GM18498 (cell line): Measurements from ENCODE around the gene BACH1.

Experiments used
- ATAC-seq: cut with Tn5 transposase; IDR thresholded peaks from one replicate; pipeline ENCODE4 v1.9.1; 2021; ENCODE audit warnings: mild to moderate bottlenecking, moderate library complexity; ENCODE audit not compliant: unreplicated experiment

BACH1 gene

DNA sequence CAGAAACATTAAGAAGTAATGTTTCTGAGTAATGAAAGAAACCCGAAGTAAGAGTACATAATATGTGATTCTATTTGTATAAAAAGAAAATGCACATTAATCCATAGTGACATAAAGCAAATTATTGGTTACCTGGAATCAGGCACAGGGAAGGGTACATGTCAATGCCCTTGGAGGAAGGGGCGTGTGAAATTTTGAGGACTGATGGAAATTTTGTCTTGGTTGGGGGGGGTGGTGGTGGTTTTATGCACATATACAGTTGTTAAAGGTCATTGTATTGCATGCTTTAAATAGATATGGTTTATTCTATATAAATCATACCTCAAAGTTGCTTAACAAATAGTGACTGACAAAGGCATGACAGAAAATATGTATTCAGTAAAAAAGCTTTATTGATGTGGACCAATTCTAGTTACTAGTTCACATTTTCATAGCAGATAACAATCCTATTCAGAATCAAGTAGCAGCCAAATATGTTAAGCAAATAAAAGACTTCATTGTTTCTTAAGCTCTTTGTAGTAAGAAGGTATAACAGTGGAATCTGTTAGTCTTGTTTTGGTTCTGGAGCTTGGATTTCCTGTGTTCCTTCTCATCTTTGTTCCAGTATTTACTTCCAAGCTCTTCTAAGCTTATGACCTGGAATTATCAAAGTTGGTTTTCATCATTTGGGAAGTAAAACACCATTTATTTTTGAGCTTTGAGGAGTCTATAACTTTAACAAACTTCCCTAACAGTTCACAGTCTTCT is 15.1 kb downstream of the BACH1 start:
- no peak for ATAC-seq

DNA sequence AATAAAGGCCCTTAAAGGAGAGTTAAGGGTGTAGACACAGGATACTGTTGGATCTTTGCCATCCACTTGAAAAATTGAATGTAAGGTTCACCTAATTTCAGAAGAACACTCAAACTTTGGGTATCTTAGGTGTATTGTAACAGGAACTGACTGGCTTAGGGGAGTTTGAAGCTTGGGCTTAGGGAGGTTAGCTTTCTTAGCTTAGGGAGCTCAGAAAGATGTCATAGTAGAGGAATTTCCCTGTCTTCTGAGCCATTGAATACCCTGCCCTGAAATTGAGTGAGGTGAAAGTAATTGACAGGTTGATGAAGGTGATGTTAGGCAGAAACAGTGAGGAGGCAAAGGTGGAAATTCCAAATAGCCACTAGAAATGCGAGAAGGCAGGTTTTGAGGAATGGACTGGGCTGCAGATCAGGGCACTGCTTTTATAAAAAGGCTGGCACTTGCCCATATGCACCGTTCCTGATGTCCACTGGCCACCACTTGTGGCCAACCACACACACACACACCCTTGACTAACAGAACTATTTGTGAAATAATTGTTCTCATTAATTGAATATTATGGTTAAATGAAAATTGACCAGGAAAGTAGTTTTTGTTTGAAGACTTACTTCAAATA is 16.5 kb downstream of the BACH1 start:
- no peak for ATAC-seq

DNA sequence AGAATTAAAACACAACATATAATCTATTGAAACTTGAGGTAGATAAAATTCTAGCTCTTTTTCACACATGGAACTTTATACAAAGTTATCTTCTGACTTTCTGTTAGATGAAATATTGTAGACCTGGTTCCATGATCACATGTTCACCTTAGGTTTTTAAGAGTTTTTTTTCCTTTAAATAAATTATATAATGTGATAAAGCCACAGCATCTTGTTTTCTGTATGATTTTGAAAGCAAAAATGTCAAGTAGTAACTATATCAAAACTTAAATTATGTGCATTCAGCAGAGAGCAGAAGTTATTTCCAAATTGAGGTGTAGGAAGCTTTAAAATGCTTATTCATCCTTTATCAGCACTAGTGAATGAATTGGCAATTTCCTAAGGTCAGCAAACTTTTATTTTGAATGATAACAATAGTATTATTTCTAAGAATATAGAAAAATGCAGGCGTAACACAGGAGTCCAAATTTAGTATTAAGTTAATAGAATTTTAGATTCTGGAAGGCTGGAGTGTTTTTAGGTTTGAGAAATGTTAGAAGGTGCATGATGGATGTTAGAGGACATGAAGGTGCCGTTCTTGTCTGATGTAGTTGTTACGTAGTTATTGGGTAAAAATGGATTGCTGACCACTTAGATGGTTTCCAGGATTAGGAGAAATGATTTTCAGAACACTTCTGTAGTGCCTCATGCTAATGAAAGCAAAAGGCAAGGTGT is 17.5 kb downstream of the BACH1 start:
- no peak for ATAC-seq

DNA sequence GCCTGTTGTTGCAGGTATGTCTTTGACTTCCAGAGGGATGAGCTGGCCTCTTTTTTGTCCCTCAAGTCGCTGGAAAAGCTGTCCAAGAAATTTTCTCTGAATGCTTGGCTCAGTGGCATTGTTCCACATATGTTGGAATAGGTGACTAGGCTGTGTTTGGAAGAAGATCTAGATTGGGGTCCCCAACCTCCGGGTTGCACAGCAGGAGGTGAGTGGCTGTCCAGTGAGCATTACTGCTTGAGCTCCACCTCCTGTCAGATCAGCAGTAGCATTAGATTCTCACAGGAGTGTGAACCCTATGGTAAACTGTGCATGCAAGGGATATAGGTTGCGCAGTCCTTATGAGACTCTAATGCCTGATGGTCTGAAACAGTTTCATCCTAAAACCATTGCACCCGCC is 18.1 kb downstream of the BACH1 start:
- ATAC-seq = no peak

DNA sequence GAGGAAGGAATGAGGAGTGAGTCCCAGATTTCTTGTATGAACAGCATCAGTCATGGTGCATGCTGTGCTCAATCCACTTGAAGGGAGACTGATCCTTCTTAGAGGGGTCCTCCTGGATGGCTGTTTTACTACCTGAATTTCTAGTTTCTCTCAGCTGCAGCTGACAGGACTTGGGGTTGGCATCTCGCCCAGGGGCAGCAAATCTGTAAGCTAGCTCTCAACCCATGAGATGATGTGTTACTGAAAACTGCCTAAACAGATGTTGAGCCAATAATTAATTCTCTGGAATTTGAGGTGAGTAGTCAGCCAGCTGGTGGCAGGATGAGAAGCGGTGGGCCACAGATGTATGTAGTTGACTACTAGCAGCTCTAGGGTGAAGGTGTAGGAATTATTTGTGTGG is 19.6 kb downstream of the BACH1 start:
- no peak for ATAC-seq

DNA sequence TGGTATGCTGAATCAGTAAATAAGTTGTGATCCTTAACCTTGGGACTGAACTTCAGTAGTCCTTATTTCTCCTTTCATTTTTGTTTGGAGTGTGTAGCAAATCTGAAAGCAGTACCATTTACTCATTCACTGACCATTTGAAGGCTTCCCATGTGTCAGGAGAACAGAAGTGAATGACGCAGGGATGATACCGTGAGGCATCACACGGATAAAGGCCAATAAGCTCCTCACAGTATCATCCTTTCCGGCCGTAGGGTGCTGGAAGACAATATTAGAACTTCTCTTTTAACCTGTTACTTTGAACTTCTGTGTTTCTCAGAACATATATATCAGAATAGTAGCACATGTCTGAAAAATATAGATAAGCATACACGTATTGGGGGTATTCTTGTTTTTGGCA is 21.3 kb downstream of the BACH1 start:
- ATAC-seq = no peak

DNA sequence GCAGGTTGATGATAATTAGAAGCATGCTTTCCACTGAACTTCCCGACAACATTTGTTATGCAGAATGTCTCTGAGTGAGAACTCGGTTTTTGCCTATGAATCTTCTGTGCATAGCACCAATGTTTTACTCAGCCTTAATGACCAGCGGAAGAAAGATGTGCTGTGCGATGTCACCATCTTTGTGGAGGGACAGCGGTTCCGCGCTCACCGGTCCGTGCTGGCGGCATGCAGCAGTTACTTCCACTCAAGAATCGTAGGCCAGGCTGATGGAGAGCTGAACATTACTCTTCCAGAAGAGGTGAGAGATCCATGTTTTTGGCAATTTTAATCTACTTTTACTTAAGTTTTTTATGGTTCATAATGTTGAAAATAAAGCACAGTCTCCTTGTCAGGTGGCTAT is 22.5 kb downstream of the BACH1 start:
- no peak for ATAC-seq

DNA sequence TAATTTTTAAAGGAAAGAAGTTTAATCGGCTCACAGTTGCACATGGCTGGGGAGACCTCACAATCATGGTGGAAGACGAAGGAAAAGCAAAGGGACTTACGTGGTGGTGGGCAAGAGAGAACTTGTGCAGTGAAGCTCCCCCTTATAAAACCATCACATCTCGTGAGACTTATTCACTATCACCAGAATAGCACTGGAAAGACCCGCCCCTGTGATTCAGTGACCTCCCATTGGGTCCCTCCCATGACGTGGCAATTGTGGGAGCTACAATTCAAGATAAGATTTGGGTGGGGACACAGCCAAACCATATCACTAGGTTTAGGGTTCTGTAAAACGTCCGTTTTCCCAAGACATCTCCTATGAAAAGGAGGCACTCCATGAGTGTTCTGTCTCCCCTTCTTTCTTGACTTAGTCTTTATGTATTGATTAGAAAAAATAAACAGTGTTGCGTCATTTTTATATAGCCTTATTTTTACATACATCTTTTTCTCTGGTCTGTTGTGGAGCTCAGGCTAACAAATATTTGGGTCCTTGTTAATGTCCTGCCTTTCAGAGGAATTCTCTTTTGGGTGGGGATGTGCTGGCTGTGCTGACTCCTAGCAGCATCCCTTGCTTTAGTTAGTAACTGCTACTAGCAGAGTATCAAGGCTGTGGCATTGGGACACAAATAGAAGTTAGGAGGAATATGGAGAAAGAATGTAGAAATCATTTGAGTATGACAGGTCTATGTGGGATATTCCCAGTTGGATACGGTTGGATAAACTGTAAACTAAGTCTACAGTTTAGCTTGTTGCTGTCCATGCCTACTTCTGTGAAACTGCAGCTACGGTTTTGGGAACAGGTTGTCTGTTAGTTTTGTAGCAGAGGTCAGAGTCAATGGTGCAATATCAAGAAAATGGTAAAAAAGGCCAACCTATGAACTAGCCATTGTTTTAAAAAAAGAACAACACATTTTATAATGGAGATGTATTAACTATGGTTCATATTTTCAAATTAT is 23.5 kb downstream of the BACH1 start:
- ATAC-seq = no peak

DNA sequence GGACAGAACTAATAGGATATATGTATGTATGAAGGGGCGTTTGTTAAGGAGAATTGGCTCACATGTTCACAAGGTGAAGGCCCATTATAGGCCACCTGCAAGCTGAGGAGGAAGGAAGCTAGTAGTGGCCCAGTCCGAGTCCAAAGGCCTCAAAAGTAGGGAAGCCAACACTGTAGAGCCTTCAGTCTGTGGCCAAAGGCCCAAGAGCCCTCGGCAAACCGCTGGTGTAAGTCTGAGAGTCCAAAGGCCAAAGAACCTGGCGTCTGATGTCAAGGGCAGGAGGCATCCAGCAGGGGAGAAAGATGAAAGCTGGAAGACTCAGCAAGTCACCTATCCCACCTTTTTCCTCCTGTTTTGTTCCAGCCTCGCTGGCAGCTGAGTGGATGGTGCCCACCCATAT is 24.5 kb downstream of the BACH1 start:
- ATAC-seq = no peak

DNA sequence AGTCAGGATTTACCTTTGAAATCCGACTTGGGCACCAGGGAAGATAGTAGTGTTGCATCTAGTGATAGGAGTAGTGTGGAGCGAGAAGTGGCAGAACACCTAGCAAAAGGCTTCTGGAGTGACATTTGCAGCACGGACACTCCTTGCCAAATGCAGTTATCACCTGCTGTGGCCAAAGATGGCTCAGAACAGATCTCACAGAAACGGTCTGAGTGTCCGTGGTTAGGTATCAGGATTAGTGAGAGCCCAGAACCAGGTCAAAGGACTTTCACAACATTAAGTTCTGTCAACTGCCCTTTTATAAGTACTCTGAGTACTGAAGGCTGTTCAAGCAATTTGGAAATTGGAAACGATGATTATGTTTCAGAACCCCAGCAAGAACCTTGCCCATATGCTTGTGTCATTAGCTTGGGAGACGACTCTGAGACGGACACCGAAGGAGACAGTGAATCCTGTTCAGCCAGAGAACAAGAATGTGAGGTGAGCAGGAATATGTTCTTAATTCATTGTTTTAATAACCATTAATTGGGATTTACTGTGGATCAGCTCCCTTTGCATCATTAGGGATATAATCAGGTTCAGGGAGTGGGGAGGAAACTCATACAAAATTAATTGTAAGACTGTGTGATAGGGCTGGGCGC is 28.3 kb downstream of the BACH1 start:
- ATAC-seq = no peak

DNA sequence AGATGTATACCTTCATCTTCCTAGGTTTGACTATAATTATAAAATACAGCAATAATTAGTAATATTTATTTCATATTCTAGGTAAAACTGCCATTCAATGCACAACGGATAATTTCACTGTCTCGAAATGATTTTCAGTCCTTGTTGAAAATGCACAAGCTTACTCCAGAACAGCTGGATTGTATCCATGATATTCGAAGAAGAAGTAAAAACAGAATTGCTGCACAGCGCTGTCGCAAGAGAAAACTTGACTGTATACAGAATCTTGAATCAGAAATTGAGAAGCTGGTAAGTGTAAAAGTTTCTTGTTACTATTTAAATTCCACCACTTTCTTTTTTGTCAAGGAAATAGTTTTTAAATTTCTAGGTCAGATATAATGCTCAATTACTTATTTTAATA is 30.7 kb downstream of the BACH1 start:
- no peak for ATAC-seq

DNA sequence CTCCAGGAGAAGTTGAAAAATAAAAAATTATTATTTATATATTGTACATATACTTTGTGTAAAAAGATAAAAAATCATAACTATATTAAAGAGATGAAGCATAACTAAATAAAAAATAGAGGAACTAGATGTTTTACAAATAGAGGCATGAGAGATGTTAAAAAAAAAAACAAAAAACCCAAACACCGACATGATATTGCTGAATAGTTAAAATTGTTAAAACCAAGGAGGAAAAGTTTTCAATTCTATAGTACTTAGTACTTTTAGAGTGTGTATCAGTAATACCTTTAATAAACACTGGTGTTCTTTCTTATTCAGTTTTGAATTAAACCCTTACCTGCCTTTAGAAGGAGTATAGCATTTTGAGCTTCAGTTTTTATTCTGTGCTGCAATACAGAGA is 32.1 kb downstream of the BACH1 start:
- ATAC-seq = no peak

DNA sequence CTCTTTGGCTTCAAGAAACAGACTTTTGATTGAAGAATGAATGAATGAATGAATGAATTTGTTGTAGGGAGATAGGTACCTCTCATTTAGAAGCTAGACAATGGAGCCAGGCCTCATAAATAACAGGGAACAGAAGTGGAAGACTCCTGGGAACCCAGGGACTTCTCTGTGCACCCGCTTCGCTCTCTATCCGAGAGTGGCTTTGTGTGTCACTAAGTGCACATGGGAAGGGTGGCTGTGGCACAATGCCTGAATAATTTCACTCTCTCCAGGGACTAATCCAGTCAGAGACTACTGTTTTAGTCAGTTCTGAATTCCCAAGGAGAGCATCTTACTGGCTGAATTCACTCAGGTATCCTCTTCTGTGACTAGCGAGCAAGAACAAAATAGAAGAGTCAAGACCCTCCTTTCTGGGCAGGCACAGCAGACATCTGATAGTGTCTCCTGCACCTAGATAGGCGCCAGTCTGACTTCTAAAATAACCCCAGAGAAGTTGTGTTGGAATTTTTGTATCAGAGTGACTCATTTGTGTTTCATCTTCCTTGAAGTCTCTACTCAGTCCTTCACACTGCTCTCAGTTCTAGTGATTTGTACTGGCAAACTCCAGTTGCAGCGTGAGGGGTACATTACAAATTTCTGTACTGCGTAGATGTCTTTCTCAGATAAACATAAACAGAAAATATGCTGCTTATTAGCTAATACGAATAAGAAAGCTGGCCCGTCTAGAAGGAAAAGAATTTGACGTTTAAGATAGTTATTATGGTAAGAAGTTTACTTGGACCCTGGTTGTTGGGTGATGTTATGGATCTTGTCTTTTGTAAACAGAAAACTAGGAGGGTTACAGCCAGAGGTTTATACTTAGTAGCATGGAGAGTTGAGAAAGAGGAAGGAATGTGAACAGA is 34.0 kb downstream of the BACH1 start:
- no peak for ATAC-seq

DNA sequence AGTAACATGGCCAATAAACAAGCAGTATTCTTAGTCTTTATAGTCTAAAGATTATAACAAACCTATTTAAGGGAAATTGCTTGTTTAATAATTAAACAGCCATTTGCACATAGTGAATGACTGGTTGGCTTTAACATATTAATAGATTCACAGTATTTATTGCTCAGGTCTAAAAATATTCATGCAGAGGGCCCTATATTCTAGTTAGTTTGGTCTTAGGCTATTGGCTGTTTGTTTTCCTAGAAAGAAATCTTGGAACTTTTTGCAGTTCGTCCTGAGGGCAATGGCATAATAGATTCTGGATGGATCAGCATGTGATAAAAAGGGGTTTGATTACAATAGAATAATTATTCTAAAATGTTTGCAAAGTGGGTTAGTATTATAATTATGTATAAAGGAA is 34.7 kb downstream of the BACH1 start:
- no peak for ATAC-seq

DNA sequence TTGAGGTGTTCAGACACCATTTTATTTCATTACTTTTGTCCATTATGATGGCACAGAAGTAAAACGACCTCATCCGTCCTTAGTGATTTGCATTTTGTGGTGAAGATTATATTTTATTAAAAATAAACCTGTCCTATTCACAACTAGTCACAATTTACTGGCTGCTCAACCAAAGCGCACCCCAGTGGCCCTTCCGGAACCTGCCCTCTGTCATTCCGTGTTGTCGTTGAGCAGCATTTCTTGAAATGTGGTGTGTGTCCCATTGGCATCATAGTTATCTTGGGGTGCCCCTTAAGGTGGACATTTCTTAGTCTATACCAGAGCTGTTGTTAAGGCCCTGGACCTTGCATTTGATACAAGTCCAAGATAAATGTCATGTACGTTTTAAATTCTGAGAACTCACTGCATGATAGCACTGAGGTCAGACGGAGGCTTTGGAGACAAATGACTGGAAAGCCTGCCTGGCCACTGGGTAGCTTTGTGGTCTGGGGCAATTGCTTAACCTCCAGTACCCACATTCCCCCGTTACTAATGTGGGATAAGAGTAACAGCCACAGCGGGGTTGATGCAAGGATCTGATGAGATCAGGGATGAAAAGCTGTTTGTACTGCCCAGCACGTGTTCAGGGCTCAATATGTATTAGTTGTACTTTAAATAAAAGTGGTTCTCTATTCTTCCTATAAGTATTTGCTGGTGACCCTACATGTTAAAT is 36.2 kb downstream of the BACH1 start:
- ATAC-seq = no peak

DNA sequence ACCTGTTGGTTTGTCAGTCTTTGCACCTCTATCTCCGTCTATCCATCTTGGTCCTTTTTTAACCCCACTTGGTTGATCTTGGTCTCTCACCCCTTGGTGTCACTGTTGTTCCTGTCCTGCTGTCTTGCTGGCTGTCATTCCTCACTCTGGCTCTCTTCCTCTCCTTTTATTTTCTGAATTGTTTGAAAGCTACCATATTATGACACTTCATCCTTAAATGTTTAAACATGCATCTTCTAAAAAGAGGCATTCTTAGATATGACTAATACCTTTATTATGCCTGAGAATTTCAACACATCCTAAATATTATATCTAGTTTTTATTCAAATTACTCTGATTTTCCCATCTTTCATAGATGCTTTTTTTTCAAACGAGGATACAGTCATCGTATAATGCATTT is 37.0 kb downstream of the BACH1 start:
- ATAC-seq = no peak

DNA sequence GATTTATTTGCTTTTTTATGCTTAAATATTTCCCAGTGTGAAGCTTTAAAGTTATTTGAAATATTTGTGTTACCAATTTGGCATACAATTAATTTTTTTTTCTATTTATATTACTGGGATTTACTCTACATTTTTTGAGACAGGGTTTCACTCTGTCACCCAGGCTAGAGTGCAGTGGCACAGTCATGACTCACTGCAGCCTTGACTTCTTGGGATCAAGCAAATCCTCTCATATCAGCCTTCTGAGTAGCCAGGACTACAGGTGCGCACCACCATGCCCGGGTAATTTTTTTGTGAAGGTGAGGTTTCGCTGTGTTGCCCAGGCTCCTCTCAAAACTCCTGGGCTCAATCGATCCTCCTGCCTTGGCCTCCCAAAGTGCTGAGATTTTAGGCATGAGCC is 39.5 kb downstream of the BACH1 start:
- ATAC-seq = no peak

DNA sequence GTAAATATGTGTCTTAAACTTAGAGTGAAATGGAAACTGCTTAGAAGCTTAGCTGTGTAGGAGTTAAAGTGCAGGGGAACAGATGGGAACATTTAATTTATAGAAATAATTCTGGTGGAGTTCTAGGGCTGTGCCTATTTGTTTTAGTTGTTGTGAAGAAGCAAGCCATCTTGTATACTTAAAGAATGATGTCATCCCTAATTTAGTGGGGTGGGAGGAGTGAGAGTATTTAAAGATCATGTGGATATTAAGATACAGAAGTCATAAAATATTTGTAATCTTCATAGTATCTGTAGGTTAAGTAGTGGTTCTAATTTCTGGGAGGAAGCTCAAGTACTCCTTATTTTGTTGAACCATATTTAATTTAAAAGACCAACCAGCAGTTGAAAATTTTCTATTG is 41.5 kb downstream of the BACH1 start:
- no peak for ATAC-seq

DNA sequence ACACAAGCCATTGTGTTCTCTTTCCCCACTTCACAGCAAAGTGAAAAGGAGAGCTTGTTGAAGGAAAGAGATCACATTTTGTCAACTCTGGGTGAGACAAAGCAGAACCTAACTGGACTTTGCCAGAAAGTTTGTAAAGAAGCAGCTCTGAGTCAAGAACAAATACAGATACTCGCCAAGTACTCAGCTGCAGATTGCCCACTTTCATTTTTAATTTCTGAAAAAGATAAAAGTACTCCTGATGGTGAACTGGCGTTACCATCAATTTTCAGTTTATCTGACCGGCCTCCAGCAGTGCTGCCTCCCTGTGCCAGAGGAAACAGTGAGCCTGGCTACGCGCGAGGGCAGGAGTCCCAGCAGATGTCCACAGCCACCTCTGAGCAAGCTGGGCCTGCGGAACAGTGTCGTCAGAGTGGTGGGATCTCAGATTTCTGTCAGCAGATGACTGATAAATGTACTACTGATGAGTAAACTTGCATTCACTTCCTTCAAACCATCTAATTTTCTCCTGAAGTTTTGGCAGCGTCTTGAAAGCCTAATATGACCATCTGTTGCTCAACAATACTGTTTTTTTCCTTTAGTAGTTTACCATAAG is 43.7 kb downstream of the BACH1 start:
- ATAC-seq = no peak
